Stimulated activated CD4-positive, alpha-beta T cell treated with anti-CD3 and anti-CD28 coated beads, Interleukin-1b, Interleukin-23, amount 100 ng/mL, for 24 hours (primary cell): Measurements from ENCODE around the gene CALD1.

ENCODE experiments used
- DNase-seq, 4 experiments: peaks; one replicate each; pipeline ENCODE4 v3.0.0-alpha.2; 2020; ENCODE audit warnings: low read depth in 4 of 4, low spot score in 1 of 4

Gene CALD1

GRCh38 chr7:134820778-134821177 is 41.3 kb downstream of the CALD1 start:
- DNase-seq = no peak

GRCh38 chr7:134823400-134823799 is 44.0 kb downstream of the CALD1 start:
- DNase-seq = no peak

- no peak for DNase-seq
Observed at GRCh38 chr7:134825666-134826065, 46.2 kb downstream of the CALD1 start.

GRCh38 chr7:134826105-134826504 is 46.7 kb downstream of the CALD1 start:
- DNase-seq = no peak

- no peak for DNase-seq
Observed at GRCh38 chr7:134827436-134827835, 48.0 kb downstream of the CALD1 start.

- DNase-seq = no peak
Observed at GRCh38 chr7:134827889-134828288, 48.5 kb downstream of the CALD1 start.

GRCh38 chr7:134828361-134828760 is 48.9 kb downstream of the CALD1 start:
- DNase-seq = no peak

GRCh38 chr7:134829380-134829986 is 50.0 kb downstream of the CALD1 start:
- no peak for DNase-seq

- DNase-seq = no peak
Observed at GRCh38 chr7:134831862-134832261, 52.4 kb downstream of the CALD1 start.

GRCh38 chr7:134832367-134832766 is 52.9 kb downstream of the CALD1 start:
- DNase-seq = no peak

- DNase-seq = no peak
Observed at GRCh38 chr7:134834689-134835462, 55.4 kb downstream of the CALD1 start.

- no peak for DNase-seq
Observed at GRCh38 chr7:134835463-134835823, 56.0 kb downstream of the CALD1 start.

- no peak for DNase-seq
Observed at GRCh38 chr7:134836447-134836846, 57.0 kb downstream of the CALD1 start.

- no peak for DNase-seq
Observed at GRCh38 chr7:134839298-134839697, 59.9 kb downstream of the CALD1 start.

- no peak for DNase-seq
Observed at GRCh38 chr7:134842062-134842461, 62.6 kb downstream of the CALD1 start.

- no peak for DNase-seq
Observed at GRCh38 chr7:134842886-134843430, 63.5 kb downstream of the CALD1 start.

- DNase-seq = no peak
Observed at GRCh38 chr7:134844200-134844599, 64.8 kb downstream of the CALD1 start.

- DNase-seq = no peak
Observed at GRCh38 chr7:134845461-134845860, 66.0 kb downstream of the CALD1 start.

GRCh38 chr7:134847851-134848588 is 68.6 kb downstream of the CALD1 start:
- no peak for DNase-seq

- no peak for DNase-seq
Observed at GRCh38 chr7:134850066-134850465, 70.6 kb downstream of the CALD1 start.

- DNase-seq = no peak
Observed at GRCh38 chr7:134851141-134851540, 71.7 kb downstream of the CALD1 start.

GRCh38 chr7:134852625-134853024 is 73.2 kb downstream of the CALD1 start:
- DNase-seq = no peak
